GM06990 (cell line): ENCODE data around the gene ULK1.

Experiments used
- DNase-seq: peaks from one replicate; pipeline ENCODE4 v3.0.0-alpha.2; 2011; ENCODE audit not compliant: insufficient read length; ENCODE audit errors: extremely low read depth
- H3K27me3 ChIP-seq: replicated peaks from 2 replicates; pipeline ENCODE4 v1.6.0; 2011; ENCODE audit warnings: low read length; ENCODE audit not compliant: control insufficient read depth, insufficient read depth
- H3K36me3 ChIP-seq: 2 replicates; pipeline ENCODE4 v1.5.1; 2011; ENCODE audit warnings: low read length; ENCODE audit not compliant: control insufficient read depth, insufficient read depth
- H3K4me3 ChIP-seq: replicated peaks from 2 replicates; pipeline ENCODE4 v1.5.1; 2011; ENCODE audit warnings: low read depth, mild to moderate bottlenecking, control low read depth, low read length
- CTCF ChIP-seq: IDR thresholded peaks from 2 replicates; pipeline ENCODE4 v1.5.1; 2011; ENCODE audit warnings: low read length, control low read depth, mild to moderate bottlenecking, inconsistent platforms; ENCODE audit not compliant: insufficient read depth, poor library complexity, severe bottlenecking

The ULK1 gene

GRCh38 chr12:131971226-131971625 is 76.8 kb downstream of the ULK1 start:
- Histone ChIP-seq H3K27me3 (no peaks in the 10 kb centered on the region), H3K36me3 (no peaks in the 10 kb centered on the region), H3K4me3 (no peak overlapping the region)
- no peak for DNase-seq
- TF ChIP-seq CTCF: no peak
